ENCODE data around the gene HYAL3.
"Not testable (repeated sequence)": the region's sequence is repeated elsewhere in the genome, so short reads cannot be mapped to it uniquely, and the experiment has no call there.

The HYAL3 gene

DNA sequence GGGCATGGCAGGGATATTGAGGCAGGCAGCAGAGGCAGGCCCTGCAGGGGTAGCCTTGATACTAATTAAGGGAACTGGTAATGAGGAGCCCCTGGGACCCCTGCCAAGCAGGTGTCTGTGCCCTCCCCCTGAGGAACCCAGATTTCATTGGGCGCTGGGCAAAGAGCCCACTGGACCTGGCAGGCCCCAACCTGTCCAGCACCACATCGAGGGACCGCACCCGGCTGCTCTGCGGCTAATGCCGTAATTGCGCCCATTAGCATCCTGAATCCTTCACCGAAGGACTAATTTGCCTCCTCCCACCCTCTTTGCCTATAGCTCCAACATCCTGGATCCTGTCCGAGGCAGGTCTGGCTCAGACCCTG is 44.0 kb downstream of the HYAL3 start:
- Histone ChIP-seq H3K27me3 (ENCODE audit: control insufficient read depth, insufficient read depth, low read length, poor library complexity, severe bottlenecking) (no peaks in the 10 kb centered on the region), H3K9me3 (ENCODE audit: control insufficient read depth, low read length) (no peaks in the 10 kb centered on the region), H3K36me3 (ENCODE audit: control insufficient read depth, insufficient read depth, low read length) (peaks cover 38% of the 10 kb centered on the region), H3K4me1 (ENCODE audit: control insufficient read depth, insufficient read depth, low read length) (peaks cover 17% of the 10 kb centered on the region), H3K4me3 (ENCODE audit: insufficient read depth, low read depth, low read length) (no peak overlapping the region), H3K27ac (ENCODE audit: insufficient read depth, low read depth, low read length, poor library complexity, severe bottlenecking) (no peak overlapping the region)
- 96% methylated on average over 9 of the region's 9 CpGs for WGBS, 2 experiments

DNA sequence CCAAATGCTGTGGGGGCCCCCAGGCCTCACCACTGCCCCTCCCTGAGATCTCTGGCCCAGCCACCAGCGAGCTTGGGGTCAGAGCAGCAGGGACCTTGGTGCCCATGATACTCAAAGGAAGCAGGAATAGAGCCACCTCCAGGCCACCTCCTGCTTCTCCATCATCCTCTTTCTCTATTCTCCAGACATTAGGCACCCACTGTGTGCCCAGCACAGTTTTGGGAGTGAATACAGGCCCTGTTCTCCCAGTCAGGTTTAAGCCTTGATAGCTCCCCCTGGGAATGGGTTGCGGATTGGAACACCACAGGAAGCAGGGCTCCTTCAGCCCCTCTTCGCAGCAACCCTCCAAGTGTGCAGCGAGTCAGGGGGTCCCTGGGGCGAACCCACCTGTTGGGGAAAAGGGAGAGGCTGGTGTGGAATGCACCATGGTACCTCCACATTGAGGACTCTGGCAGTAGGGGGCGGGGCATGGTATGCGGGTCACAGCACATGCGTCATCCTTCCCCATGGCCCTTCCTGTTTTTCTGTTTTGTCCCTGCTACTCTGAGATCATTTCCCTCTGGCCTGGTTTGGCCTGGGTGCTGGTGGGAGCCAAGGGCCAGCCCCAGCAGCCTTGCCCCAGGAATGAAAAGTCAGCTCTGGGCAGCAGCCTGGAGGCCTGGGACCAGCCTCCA is 44.5 kb downstream of the HYAL3 start:
- Histone ChIP-seq H3K27ac (ENCODE audit: insufficient read depth, low read depth, low read length, poor library complexity, severe bottlenecking) (no peak overlapping the region), H3K4me1 (ENCODE audit: control insufficient read depth, insufficient read depth, low read length) (peaks cover 16% of the 10 kb centered on the region), H3K36me3 (ENCODE audit: control insufficient read depth, insufficient read depth, low read length) (peaks cover 43% of the 10 kb centered on the region), H3K9me3 (ENCODE audit: control insufficient read depth, low read length) (no peaks in the 10 kb centered on the region), H3K4me3 (ENCODE audit: insufficient read depth, low read depth, low read length) (no peak overlapping the region), H3K27me3 (ENCODE audit: control insufficient read depth, insufficient read depth, low read length, poor library complexity, severe bottlenecking) (no peaks in the 10 kb centered on the region)
- WGBS, 2 experiments = 93 to 94% methylated on average over 8 of the region's 8 CpGs

DNA sequence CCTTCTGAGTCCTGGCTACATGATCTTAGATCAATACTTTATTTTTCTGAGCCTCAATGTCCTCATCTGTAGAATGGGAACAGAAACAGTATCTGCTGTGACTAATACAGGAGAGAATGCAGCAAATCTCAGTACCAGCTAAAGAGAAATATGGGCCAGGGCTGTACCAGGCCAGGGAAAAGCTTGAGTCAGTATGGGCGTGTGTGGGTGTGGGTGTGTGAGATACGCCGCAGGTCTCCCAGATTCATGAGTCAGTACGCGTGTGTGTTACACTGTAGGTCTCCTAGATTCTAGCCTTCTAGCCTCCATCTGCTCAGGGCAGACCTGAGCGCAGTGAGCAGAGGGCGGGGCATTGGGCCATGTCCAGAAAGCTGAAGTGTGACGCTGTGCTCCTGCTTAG is 48.0 kb downstream of the HYAL3 start:
- no peak overlapping the region for H3K4me3 ChIP-seq (ENCODE audit: insufficient read depth, low read depth, low read length)
- H3K9me3 ChIP-seq (ENCODE audit: control insufficient read depth, low read length) = no peaks in the 10 kb centered on the region
- H3K36me3 ChIP-seq (ENCODE audit: control insufficient read depth, insufficient read depth, low read length) = peaks cover 33% of the 10 kb centered on the region
- H3K4me1 ChIP-seq (ENCODE audit: control insufficient read depth, insufficient read depth, low read length) = peaks cover 18% of the 10 kb centered on the region
- H3K27ac ChIP-seq (ENCODE audit: insufficient read depth, low read depth, low read length, poor library complexity, severe bottlenecking) = no peak overlapping the region
- H3K27me3 ChIP-seq (ENCODE audit: control insufficient read depth, insufficient read depth, low read length, poor library complexity, severe bottlenecking) = no peaks in the 10 kb centered on the region
- WGBS, 2 experiments = 96% methylated on average over 8 of the region's 8 CpGs

DNA sequence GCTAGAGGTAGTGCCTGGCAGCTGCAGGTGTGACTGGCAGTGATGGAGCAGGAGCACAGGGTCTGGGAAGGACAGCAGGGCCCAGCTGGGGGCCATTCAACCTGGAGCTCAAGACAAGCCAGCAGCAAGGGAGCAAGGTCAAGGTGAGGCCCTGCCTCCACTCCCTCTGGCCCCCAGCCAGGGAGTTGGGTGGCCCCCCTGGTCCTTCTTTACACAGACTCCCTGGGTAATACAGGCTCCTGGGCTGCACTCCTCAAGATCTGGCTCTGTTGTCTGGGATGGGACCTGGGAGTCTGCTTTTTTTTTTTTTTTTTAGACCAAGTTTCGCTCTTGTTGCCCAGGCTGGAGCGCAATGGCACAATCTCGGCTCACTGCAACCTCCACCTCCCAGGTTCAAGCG is 48.7 kb downstream of the HYAL3 start:
- Histone ChIP-seq H3K27ac (ENCODE audit: insufficient read depth, low read depth, low read length, poor library complexity, severe bottlenecking) (no peak overlapping the region), H3K27me3 (ENCODE audit: control insufficient read depth, insufficient read depth, low read length, poor library complexity, severe bottlenecking) (no peaks in the 10 kb centered on the region), H3K4me1 (ENCODE audit: control insufficient read depth, insufficient read depth, low read length) (peaks cover 24% of the 10 kb centered on the region), H3K9me3 (ENCODE audit: control insufficient read depth, low read length) (no peaks in the 10 kb centered on the region), H3K4me3 (ENCODE audit: insufficient read depth, low read depth, low read length) (no peak overlapping the region), H3K36me3 (ENCODE audit: control insufficient read depth, insufficient read depth, low read length) (peaks cover 29% of the 10 kb centered on the region)
- WGBS, 2 experiments = 95 to 96% methylated on average over 4 of the region's 4 CpGs

DNA sequence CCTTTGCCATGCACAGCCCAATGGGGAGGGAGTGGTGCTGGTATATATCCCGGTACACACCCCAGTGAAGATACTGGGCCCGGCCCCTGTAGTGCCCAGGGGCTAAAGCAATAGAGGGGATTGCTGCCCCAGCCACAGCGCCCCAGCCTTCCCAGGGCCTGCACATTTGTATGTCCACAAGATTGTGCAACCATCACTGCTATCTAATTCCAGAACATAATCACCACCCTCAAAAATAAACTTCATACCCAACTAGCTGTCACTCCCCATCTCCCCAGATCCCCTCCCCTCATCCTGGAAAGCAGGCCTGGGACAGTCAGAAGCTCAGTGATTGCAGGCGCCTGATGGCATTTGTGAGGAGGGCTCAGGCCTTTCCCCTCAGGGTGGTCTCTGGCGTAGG is 49.7 kb downstream of the HYAL3 start:
- Histone ChIP-seq H3K27ac (ENCODE audit: insufficient read depth, low read depth, low read length, poor library complexity, severe bottlenecking) (no peak overlapping the region), H3K4me3 (ENCODE audit: insufficient read depth, low read depth, low read length) (no peak overlapping the region), H3K4me1 (ENCODE audit: control insufficient read depth, insufficient read depth, low read length) (peaks cover 33% of the 10 kb centered on the region), H3K27me3 (ENCODE audit: control insufficient read depth, insufficient read depth, low read length, poor library complexity, severe bottlenecking) (no peaks in the 10 kb centered on the region), H3K9me3 (ENCODE audit: control insufficient read depth, low read length) (no peaks in the 10 kb centered on the region), H3K36me3 (ENCODE audit: control insufficient read depth, insufficient read depth, low read length) (peaks cover 27% of the 10 kb centered on the region)
- WGBS, 2 experiments = 93 to 96% methylated on average over 5 of the region's 5 CpGs

DNA sequence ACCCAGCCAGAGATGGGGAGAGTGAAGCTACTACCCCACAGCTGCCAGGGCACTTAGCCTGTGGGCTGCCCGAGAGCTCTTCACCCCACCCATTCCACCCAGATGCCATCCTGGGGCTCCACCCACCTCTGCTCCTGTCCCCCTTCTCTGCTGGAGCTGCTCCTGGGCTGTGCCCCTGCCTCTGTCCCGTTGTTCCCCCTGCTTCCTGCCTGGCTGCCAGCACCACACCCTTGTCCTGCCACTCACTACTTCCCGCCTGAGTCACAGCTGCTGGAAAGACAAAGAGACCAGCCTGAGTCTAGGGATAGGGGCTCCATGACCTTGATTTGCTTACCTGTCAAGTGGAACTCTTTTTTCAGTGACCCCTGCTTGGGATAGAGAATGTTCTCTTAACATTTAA is 50.8 kb downstream of the HYAL3 start:
- 77 to 82% methylated on average over 3 of the region's 3 CpGs for WGBS, 2 experiments
- Histone ChIP-seq H3K4me3 (ENCODE audit: insufficient read depth, low read depth, low read length) (no peak overlapping the region), H3K4me1 (ENCODE audit: control insufficient read depth, insufficient read depth, low read length) (peaks cover 36% of the 10 kb centered on the region), H3K9me3 (ENCODE audit: control insufficient read depth, low read length) (no peaks in the 10 kb centered on the region), H3K27me3 (ENCODE audit: control insufficient read depth, insufficient read depth, low read length, poor library complexity, severe bottlenecking) (no peaks in the 10 kb centered on the region), H3K36me3 (ENCODE audit: control insufficient read depth, insufficient read depth, low read length) (peaks cover 25% of the 10 kb centered on the region), H3K27ac (ENCODE audit: insufficient read depth, low read depth, low read length, poor library complexity, severe bottlenecking) (no peak overlapping the region)

DNA sequence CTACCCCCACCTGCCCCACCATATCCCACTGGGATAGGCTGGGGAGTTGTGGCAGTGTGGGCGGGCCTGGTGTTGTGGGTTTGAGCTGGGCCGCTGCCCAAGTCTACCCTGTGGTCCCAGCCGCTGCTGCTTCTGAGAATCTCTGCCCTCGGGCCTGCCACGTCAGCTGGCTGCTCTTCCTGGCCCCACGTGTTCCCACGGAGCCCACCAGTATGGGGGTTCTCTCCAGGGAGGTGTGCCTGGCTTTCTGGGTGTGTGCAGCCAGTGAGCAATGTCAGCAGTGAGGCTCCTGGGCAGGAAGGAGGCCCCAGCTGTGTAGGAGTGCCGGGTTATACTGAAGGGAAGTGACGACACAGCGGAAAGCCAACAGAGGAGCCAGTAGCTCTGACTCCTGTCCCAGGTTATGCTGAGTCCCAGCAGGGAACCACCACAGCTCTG is 52.7 kb downstream of the HYAL3 start:
- peaks cover 7% of the 10 kb centered on the region for H3K36me3 ChIP-seq (ENCODE audit: control insufficient read depth, insufficient read depth, low read length)
- WGBS, 2 experiments = 51 to 52% methylated on average over 10 of the region's 10 CpGs
- H3K27me3 ChIP-seq (ENCODE audit: control insufficient read depth, insufficient read depth, low read length, poor library complexity, severe bottlenecking) = no peaks in the 10 kb centered on the region
- H3K27ac ChIP-seq (ENCODE audit: insufficient read depth, low read depth, low read length, poor library complexity, severe bottlenecking) = peak overlapping the region; percentile 59
- H3K9me3 ChIP-seq (ENCODE audit: control insufficient read depth, low read length) = no peaks in the 10 kb centered on the region
- H3K4me3 ChIP-seq (ENCODE audit: insufficient read depth, low read depth, low read length) = no peak overlapping the region
- peaks cover 54% of the 10 kb centered on the region for H3K4me1 ChIP-seq (ENCODE audit: control insufficient read depth, insufficient read depth, low read length)

DNA sequence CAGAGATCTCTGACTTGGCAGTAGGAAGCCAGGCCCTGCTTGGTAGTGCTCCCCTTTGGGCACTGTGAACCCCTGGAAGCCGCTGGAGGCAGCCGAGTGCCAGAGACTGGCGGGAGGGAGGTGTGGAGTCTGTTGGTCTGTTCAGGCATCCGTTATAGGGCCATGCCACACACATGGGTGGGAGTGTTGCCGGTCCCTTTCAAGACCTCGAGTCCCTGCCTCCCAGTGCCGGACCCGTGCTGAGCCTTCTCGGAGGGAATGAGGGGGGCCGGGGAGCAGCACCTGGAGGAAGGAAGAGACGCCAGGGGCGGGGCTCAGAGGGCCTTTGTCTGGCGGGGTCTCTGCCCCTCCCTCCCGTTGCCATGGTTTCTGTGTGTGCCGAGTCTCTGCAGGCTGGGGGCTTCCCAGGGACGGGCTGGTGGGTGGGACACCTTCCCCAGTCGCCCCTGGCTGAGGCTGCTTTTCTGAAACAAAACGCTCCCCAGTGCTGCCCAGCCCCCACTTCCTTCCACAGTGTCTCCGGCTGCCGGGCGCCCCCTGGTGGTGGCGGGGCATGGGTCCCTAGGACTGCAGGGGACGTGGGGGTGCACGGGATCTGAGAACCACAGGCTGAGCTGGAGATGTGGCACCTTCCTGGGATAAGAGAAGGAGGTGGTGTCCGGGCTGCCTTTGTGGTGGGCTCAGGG is 53.2 kb downstream of the HYAL3 start:
- H3K36me3 ChIP-seq (ENCODE audit: control insufficient read depth, insufficient read depth, low read length) = peaks cover 5% of the 10 kb centered on the region
- H3K4me3 ChIP-seq (ENCODE audit: insufficient read depth, low read depth, low read length) = no peak overlapping the region
- H3K27me3 ChIP-seq (ENCODE audit: control insufficient read depth, insufficient read depth, low read length, poor library complexity, severe bottlenecking) = no peaks in the 10 kb centered on the region
- H3K27ac ChIP-seq (ENCODE audit: insufficient read depth, low read depth, low read length, poor library complexity, severe bottlenecking) = peak overlapping the region; percentile 80
- no peaks in the 10 kb centered on the region for H3K9me3 ChIP-seq (ENCODE audit: control insufficient read depth, low read length)
- 5 to 6% methylated on average over 25 of the region's 25 CpGs for WGBS, 2 experiments
- peaks cover 59% of the 10 kb centered on the region for H3K4me1 ChIP-seq (ENCODE audit: control insufficient read depth, insufficient read depth, low read length)

DNA sequence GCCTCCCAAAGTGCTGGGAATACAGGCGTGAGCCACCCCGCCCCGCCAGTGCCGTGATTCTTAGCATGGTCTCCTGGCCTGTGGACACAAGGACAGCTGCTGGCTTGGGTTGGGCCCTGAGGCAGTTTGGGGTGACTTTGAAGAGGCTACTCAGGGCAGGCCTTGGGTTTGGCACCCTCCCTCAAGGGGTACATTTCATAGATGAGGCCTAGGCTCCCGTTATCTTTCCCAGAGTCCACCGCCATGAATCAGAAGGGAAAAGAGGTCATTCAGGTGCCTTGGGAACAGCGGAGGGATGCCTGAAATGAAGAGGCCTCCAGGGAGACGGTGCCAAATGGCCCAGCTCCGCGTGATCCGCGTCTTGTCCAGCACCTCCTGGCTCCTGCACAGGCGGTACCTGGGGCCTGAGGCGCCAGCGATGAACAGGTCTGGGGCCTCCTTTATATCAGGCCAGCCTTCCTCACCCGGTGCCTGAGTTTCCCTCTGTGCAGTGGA is 53.9 kb downstream of the HYAL3 start:
- Histone ChIP-seq H3K27ac (ENCODE audit: insufficient read depth, low read depth, low read length, poor library complexity, severe bottlenecking) (peak overlapping the region; percentile 80), H3K4me1 (ENCODE audit: control insufficient read depth, insufficient read depth, low read length) (peaks cover 65% of the 10 kb centered on the region), H3K36me3 (ENCODE audit: control insufficient read depth, insufficient read depth, low read length) (peaks cover 5% of the 10 kb centered on the region), H3K4me3 (ENCODE audit: insufficient read depth, low read depth, low read length) (no peak overlapping the region), H3K9me3 (ENCODE audit: control insufficient read depth, low read length) (no peaks in the 10 kb centered on the region), H3K27me3 (ENCODE audit: control insufficient read depth, insufficient read depth, low read length, poor library complexity, severe bottlenecking) (no peaks in the 10 kb centered on the region)
- WGBS, 2 experiments = 84 to 87% methylated on average over 16 of the region's 16 CpGs

DNA sequence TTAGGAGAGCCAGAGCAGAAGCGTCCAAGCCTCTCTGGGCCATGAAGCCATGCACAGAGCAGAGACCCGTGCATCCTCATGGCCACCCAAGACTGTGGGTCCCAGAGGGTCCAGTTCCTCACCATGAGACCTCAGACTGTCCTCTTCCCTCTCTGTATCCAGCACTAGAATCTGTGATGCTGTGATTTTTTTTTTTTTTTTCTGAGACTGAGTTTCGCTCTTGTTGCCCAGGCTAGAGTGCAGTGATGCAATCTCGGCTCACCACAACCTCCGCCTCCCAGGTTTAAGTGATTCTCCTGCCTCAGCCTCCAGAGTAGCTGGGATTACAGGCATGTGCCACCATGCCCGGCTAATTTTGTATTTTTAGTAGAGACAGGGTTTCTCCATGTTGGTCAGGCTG is 54.4 kb downstream of the HYAL3 start:
- H3K9me3 ChIP-seq (ENCODE audit: control insufficient read depth, low read length); H3K36me3 ChIP-seq (ENCODE audit: control insufficient read depth, insufficient read depth, low read length); H3K4me3 ChIP-seq (ENCODE audit: insufficient read depth, low read depth, low read length); H3K27me3 ChIP-seq (ENCODE audit: control insufficient read depth, insufficient read depth, low read length, poor library complexity, severe bottlenecking): not testable (repeated sequence)
- Histone ChIP-seq H3K4me1 (ENCODE audit: control insufficient read depth, insufficient read depth, low read length) (peaks cover 70% of the 10 kb centered on the region), H3K27ac (ENCODE audit: insufficient read depth, low read depth, low read length, poor library complexity, severe bottlenecking) (peak overlapping the region; percentile 44)
- 92 to 95% methylated on average over 6 of the region's 6 CpGs for WGBS, 2 experiments

Measured in ectodermal cell (in vitro differentiated cells).